G401 (cell line): ENCODE measurements around the gene CSRP1. TPM values are rescaled to one million over a fixed set of nuclear protein-coding genes. Genes with fewer than 3 reads are reported as not detected.
A peak's percentile ranks its signal among the peaks of the same experiment; 100 is the strongest.
"Not testable (repeated sequence)": the region's sequence is repeated elsewhere in the genome, so short reads cannot be mapped to it uniquely, and the experiment has no call there.

Experiments used
- DNase-seq: peaks from one replicate; pipeline ENCODE4 v3.0.0-alpha.2; 2015; ENCODE audit warnings: low spot score
- in situ Hi-C: cut with HindIII; loops from 2 replicates; pipeline ENCODE4 v1.10.0; 2016; ENCODE audit warnings: low sequenced_read_pairs, mixed read lengths
- total RNA-seq: library from RNA; depleted of rRNA; stranded (reverse); fragments of >200 nt; shearing (Covaris generic); gene quantifications from 2 replicates; pipeline ENCODE4 v1.2.3, GENCODE V29; 2014

Gene CSRP1
- total RNA-seq, 1 experiment from 2014 or later: 176 TPM

DNA sequence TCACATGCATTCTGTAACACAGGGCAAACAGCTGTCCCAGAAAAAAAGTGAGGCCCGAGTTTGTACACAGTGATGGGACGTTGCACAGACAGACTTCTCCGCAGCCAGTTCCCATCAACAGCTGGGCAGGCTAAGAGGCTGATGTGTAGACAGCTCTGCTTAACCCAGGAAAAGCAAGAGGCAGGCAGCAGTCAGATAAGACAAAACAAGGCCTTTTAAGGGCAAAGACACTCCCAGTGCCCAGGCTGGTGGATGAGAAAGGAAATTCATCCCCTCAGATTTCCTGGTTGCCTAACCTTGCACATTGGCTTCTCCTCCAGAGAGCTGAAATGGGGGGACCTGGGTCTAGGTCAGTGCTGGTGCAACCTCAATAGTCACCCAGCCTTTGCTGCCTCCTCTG lies 20.7 kb downstream of the CSRP1 start:
- DNase-seq: no peak
- in situ Hi-C loops: no loop called here

DNA sequence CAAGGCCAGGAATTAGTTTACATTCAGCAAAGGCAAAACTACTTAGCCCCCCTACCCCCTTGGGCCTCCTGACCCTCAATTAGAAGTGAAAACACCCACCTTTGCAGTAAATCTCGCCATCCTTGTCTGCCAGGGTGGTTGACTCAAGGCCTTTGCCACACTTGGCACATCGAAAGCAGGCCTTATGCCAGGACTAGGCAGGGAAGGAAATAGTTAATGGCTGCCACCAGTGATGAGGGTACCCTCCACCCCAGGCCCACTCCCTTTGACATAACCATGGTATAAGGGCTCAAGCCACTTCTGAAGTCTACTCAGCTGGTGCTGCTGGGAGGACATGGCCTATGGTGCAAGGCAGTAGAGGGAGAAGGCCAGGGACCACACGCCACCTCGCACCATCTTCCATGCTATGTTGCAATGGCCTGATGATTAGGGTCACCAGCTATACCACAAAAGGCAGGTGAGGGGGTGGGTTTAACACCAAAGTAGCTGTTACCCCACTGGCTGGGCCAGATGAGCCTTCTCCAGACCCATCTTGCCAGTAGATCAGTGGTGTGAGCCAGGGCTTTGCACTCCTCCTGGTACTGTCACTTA lies 21.6 kb downstream of the CSRP1 start:
- DNase-seq: no peak
- in situ Hi-C loops: no loop called here

DNA sequence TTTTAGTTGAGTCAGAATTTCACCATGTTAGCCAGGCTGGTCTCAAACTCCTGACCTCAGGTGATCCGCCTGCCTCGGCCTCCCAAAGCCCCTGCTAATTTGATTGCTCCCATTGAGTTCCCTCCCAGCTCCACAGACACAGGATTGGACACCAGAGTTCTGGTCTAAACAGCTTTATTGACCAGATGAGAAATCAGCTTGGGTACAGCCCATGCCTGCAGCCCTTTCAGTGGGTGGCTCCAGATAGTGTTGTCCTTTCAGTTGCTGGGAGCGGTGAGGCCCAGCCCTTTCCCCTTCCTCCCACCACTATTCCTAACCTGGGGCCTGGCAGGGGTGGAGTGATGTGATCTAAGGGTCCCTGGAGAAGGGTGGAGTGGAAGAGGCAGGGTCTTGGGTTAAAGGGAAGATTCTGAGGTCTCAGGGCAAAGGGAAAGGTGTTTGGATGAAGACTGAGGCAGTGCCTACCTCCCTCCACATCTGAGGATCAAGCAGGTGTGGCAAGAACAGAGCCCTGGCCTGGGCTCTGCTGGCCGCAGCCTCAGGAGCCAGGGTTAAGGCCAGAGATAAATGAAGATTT lies 23.5 kb downstream of the CSRP1 start:
- in situ Hi-C loops: no loop called here
- DNase-seq: no peak

DNA sequence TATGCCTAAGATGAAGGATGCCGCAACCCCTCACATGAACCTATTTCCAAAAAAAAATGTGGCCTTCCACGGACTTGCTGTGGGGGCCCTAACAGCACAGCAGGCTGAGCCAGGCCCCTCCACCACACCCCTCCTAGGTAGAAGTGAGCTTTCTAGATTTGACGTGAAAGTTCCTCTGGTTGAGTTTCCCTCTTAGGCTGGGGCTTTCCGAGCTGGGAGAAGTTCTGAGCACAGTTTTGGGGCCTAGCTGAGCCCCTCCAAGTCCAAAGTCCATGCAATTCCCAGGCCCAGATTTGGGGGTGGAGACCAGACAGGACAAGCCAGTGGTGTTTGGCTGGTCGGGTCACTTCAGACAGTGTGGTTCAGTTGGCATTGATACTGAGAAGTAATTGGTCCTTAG lies 24.2 kb downstream of the CSRP1 start:
- in situ Hi-C loops: no loop called here
- DNase-seq: no peak

DNA sequence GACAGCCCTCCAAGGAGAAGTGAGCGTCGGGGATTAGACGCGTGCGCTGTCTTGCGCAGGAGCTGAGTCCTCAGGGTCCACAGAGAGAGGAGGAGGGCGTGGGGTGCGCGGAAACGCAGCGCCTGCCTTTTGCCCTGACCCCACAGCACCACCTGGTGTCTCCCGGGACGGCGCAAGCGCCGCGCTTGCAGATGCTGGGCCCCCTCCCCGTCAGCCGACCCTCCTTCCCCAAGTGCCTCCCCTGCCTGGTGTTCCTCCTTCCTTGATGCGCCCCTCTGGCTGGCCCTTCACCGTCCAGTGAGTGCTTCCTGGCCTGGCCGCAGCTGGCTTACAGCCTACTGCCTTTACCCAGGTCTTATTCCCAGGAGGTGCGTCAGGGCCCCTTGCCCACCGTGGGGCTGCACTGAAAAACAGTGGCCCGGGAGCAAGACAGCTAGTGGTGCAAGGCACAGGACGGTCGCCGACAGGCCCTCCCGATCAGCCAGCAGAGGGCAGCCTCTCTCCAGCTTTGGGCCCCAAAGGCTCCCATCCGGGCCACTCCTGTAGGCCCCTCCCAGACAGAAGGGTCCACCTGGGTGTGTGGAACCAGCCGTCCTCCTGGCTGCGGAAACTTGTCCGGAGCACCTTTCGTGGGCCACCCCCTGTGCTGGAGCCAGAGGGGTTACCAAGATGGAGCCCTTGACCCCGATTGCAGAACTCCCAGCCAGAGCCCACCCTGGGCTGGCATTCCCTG lies 25.0 kb downstream of the CSRP1 start:
- DNase-seq: peak; percentile 58
- in situ Hi-C loops: no loop called here

DNA sequence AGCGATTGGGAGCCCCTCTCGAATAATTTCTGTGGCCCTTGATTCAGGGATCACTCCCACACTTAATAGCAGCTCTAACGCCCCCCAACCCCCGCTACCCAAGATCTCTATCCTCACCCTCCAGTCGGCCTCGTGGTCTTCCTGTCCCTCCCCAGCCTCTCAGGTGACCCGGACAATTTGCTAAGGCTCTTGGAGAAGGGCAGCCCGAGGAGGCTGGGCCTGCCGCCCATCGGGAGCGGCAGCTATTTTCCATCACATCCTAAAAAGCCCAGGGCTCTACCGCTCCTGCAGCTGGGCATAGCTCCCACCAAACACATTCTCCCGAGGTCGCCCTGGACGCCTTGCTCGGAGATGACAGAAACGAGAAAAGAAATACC lies 25.9 kb downstream of the CSRP1 start:
- DNase-seq: no peak
- in situ Hi-C loops: no loop called here

DNA sequence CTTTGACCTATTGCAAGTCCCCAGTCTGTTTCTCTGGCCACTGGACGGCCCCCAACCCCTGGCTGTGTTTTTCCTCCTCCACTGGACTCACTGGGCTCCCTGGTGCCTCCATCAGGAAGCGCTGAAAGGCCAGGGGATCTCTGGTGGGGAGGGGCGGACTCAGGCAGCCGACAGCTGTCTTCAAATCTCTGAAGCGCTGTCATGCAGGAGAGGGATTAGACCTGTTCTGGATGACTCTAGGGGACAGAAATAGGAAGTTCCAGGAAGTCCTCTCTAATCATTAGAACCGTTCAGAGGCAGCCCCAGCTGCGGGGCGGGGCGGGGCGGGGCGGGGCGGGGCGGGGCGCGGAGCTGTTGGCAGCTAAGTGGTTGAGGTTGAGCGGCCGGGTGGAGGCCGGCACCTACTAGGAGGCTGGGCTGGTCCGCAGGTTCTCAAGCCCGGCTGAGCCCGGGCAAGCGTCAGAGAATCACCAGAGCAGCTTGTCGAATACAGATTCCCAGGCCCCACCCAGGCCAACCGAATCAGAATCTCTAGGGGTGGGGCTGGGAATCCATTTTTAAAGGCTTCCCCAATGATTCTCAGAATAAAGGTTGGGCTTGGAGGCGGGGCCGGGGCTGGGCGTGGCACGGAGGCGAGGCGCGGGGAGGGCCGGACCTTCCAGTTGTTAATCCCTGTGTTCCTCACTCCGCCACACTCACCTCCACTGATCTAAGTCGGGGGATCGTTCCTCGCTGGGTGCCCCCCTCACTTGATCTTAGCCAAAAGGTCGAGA lies 26.5 kb downstream of the CSRP1 start:
- in situ Hi-C loops: no loop called here

DNA sequence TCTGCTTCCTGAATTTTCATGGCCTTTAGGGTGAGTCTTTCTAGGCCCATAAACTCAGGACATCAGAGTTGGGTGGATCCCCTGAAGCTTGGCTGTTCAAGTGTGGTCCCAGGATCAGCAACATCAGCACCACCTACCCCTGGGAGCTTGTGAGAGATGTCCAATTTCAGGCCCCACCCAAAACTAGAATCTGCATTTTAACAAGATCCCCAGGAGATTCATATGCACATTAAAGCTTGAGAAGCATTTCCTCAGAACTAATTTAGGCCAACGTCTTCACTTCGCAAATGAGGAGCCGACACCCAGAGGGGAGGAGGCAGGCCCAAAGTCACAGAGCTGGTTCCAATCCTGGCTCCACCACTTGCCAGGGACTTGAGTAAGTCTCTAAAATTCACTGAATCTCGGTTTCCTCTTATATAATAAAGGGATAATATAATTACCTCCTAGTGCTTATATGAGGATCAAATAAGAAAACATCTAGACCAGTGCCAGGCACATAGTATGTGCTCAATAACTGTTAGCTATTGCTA lies 27.7 kb downstream of the CSRP1 start:
- no peak for DNase-seq
- in situ Hi-C loops: loop anchor here (5.0 kb wide), 1 partner anchor 82 kb away; the partner anchor contains the start of gene LAD1

More for the DNA sequence above, 26.5 kb downstream of the CSRP1 start:
- DNase-seq: no peak

DNA sequence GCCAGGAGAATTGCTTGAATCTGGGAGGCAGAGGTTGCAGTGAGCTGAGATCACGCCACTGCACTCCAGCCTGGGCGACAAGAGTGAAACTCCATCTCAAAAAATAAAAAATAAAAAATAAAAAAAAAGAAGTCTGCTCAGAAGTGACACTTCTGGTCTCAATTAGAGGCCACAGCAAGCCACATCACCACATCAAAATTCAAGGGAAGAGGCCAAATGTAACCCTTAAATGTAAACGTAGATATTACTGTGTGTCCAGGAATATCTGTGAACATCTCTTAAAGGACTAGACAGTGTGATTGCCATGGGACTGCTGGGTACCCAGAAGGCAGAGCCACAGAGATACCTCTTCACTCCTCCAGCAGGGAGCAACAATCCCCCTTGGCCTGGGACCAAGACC lies 28.3 kb downstream of the CSRP1 start:
- not testable (repeated sequence) for DNase-seq
- in situ Hi-C loops: loop anchor here (5.0 kb wide), 1 partner anchor 81 kb away; the partner anchor contains the start of gene LAD1

DNA sequence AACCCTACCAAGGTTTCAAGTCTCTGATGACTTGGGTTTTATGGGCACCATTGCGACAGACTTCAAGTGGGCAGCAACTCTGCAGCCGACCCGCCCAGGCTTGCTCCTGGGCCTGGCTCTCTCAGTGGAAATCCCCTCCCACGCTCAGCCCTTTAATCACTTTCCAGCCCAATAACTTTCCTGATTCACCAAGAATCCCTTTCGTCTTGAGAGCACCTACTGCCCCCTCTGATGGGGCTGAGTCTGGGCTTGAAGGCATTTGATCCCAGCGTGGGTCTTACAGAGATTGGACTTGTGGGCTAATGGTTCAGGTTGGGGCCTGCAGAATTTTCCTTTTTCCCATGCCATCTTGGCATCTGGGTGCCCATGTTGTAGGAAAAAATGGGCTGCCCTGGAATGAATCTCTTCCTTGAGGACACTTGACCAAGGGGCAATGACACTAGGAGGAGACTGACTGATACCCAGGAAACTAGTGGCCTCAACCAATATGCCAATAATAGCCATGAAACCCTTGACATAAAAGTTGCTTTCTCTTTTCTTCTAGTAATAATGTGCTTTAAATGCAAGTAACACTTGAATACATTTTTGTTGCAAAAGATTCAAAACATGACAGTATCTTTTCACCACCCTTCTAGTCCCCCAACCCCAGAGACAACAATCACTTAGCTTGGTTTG lies 30.1 kb downstream of the CSRP1 start:
- in situ Hi-C loops: loop anchor here (5.0 kb wide), 1 partner anchor 80 kb away; the partner anchor contains the start of gene LAD1
- no peak for DNase-seq

DNA sequence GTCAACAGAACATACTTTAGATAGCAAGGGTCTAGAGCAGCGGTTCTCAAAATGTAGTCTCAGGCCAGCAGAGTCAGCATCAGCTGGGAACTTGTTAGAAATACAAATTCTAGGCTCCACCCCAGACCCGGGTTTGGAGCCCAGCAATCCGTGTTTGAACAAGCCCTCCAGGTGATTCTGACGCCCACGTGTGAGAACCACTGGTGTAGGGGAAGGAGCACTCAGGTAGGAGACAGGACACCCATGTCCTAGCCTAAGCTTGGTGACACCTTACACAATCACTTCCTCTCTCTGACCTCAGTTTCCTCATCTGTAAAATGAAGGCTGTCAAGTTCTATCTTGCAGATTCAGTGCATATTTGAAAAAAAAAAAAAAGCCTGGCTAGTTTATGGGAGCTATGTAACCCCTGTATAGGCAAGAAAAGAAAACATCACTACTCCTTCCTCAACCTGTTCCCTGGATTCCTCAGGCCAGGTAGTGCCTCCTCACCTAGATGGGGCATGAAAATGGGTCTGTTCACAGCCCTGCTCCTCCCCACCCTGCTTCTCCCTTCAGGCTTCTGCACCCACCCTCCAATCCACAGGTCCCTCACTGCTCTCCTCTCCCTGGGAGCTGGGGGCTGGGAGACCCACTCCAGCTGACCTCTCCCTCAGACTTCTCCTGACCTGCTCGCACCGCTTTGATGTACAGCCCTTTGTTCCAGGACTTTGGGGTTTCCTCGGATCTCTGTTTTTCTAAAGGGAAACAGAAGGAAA lies 30.8 kb downstream of the CSRP1 start:
- no peak for DNase-seq
- in situ Hi-C loops: loop anchor here (5.0 kb wide), 1 partner anchor 79 kb away; the partner anchor contains the start of gene LAD1

DNA sequence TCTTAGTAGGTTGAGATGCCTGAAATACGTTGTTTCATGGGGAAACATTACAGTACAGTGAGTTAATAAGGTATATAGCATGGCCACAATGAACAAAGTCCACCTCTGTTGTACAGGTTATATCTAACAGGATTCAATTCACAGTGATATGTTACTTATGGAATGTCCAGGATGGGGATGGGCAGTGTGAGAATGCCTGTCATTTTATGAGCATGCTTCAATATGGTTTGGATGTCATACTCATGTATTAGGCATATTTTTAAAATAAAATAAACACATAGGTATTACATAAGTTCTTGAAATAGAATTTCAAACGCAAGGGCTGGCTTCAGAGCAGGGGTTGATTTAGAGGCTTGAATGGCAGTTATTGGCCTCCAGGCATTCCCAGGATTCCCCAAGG lies 31.8 kb downstream of the CSRP1 start:
- no peak for DNase-seq

DNA sequence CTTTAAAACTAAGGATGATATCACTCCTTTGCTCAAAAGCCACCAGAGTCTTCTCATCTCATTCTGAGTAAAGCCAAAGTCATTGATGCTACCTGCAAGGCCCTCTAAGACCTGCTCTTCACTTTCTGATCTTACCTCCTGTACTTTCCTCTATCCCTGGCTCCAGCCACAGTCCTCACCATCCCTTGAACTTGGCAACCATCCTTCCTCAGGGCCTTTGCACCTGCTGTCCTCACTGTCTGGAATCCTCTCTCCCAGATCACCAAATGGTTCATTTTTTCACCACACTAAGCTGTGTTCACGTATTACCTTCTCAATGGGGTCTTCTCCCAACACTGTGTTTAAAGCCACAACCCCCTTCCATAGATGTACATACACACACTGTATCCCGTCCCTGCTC lies 33.6 kb downstream of the CSRP1 start:
- in situ Hi-C loops: no loop called here
- DNase-seq: no peak

More for the DNA sequence above, 31.8 kb downstream of the CSRP1 start:
- in situ Hi-C loops: loop anchor here (5.0 kb wide), 1 partner anchor 78 kb away; the partner anchor contains the start of gene LAD1

DNA sequence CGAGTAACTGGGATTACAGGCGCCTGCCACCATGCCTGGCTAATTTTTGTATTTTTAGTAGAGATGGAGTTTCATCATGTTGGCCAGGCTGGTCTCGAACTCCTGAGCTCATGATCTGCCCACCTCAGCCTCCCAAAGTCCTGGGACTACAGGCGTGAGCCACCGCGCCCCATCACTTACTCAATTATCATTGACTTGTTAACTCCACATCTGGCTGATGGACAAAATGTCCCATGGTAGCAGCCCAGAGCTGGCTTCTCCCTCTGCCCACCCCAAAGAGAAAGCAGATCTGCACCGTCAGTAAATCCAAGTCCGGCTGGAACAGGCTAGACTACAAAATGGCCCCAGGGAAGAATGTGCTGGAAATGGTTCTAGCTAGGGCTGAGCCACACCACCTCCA lies 34.6 kb downstream of the CSRP1 start:
- in situ Hi-C loops, DNase-seq: not testable (repeated sequence)

DNA sequence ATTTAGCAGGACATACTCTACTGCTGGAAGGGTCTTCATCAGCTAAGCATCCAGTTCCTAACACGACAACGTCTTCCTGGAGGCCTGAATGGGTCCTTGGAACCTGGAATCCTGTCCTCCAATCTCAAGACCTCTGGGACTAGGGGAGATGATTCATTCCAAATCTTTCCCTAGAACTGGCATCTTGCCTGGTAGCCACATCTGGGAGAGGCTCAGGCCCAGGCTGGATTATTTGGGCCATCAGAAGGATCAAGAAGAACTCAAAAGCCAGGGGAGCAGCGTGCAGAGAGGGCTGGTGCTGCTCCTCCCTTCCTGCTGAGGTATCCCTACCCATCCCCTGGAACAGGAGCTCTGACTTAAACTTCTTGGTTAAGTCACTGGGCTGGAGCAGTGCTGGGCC lies 35.2 kb downstream of the CSRP1 start:
- in situ Hi-C loops: no loop called here
- no peak for DNase-seq

DNA sequence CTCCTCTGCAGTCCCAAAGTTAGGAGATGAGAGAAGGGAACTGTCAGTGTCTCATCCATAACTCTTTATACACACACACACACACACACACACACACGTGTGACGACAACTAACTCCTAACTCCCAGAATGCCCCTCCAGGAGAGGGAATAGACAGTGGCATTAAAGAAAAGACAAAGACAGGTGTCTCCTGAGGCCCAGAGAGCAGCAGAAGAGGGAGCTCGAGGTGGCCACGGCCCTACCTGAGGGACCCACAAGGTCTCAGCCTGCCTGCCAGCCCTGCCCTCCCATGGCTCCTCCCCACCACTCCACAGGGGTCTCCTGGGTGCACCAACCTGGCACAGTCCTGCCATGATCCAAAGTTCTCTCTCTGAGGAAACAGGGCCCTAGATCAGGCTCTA lies 36.3 kb downstream of the CSRP1 start:
- in situ Hi-C loops: no loop called here
- DNase-seq: no peak

DNA sequence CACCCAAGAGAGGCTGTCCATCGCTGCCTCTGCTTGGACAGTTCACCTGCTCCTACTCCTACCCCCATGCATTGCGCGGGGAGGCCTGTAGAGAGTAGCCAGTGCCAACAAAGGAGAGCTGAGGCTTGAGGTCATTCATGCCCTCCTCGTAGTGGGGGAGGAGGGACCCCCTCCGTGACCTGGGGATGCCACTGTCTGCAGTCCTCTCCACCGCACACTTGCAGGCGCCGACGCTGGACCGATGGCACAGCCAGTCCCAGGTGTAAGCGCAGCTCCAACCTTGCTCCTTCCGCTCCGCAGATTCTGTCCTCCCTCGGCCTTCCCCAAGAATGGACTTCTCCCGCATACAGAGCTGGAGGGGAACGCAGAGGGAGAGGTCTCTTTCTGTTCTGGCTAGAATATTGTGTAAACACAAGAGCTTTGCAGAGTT lies 37.3 kb downstream of the CSRP1 start:
- in situ Hi-C loops: no loop called here
- no peak for DNase-seq
